GM19467 (cell line): ENCODE results near the gene PMM1.
"Not testable (repeated sequence)": the region's sequence is repeated elsewhere in the genome, so short reads cannot be mapped to it uniquely, and the experiment has no call there.

ENCODE experiments used
- ATAC-seq: cut with Tn5 transposase; IDR thresholded peaks from one replicate; pipeline ENCODE4 v1.9.1; 2021; ENCODE audit warnings: mild to moderate bottlenecking, moderate library complexity; ENCODE audit not compliant: unreplicated experiment

The PMM1 gene

DNA sequence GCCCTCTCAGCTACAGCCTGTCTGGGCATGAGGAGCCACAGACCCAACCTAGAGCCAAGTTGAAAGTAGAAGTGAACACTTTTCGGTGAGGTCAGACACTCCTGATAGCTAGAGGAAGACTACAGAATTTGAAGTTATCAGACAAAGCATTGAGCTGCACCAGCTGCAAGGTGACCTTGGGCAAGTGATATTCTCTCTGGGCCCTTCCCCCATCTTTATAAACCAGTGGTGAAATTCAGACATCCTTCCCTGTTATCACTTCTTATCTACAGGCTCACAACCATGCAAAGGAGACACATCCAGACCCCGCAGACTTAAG lies 8.0 kb upstream of the PMM1 start:
- ATAC-seq = no peak

GRCh38 chr22:41596776-41597634 lies 7.4 kb upstream of the PMM1 start:
- no peak for ATAC-seq

DNA sequence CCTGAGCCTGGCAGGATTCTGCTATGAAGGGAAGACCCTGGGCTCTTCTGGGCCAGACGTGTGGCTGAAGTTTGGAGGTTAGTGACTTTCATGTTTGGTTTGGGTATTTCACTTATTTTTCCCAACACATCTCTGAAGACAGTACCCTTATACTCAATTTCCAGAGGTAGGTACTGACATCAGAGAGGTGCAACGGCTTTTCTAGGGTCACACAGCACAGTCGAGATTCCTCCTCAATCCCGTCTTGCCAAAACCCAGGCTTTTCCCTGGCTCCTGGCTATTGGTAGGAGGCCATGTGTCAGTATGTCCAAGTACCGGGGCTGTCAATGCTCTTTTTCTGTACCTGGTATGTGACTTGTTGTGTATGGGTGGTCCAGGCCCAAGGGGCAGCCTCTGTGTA lies 6.1 kb upstream of the PMM1 start:
- no peak for ATAC-seq

GRCh38 chr22:41593336-41593960 lies 3.8 kb upstream of the PMM1 start:
- not testable (repeated sequence) for ATAC-seq

GRCh38 chr22:41587347-41587723 lies 2.3 kb downstream of the PMM1 start:
- no peak for ATAC-seq

GRCh38 chr22:41585898-41586297 lies 3.7 kb downstream of the PMM1 start:
- no peak for ATAC-seq

DNA sequence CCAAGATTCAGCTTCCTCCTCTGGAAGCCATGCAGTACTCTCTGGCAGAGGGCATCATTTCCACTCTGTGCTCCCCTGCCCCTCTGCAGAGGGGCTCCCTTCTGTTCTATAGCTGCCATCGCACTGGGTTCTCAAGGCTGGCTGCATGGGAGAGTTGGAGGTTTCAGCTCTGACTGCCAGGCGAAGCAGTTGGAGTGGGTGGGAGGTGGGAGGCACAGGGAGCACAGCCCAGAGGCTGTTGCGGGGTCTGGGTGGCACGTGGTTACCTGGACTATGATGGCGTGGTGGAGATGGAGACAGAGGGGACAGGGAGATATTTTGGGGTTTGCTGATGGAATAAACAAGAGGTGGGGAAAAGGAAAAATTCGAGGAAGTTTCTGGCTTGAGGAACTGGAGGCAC lies 4.8 kb downstream of the PMM1 start:
- no peak for ATAC-seq

GRCh38 chr22:41582694-41583093 lies 6.9 kb downstream of the PMM1 start:
- no peak for ATAC-seq

- ATAC-seq = no peak
Measured at GRCh38 chr22:41579997-41580355, 9.7 kb downstream of the PMM1 start.

- no peak for ATAC-seq
Measured at GRCh38 chr22:41579297-41579996, 10.2 kb downstream of the PMM1 start.

DNA sequence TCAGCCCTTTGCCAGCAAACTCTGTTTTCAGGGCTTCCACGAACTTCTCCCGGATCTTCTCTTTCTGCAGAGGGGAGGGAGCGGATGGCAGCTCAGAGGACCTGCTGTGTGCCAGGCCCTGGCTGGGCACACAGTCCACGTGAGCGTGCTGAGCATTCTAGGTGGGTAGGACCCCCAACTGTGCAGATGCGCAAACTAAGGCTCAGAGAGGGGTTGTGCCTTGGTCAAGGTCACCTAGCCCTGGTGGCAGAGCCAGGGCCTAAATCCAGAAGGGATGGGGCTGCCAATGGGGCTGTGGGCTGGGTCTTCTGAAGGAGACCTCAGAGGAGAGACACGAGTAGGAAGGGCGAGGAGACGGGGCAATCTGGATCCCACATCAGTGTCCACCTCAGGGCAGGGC lies 10.8 kb downstream of the PMM1 start:
- ATAC-seq = no peak

GRCh38 chr22:41578114-41578513 lies 11.5 kb downstream of the PMM1 start:
- ATAC-seq = no peak

DNA sequence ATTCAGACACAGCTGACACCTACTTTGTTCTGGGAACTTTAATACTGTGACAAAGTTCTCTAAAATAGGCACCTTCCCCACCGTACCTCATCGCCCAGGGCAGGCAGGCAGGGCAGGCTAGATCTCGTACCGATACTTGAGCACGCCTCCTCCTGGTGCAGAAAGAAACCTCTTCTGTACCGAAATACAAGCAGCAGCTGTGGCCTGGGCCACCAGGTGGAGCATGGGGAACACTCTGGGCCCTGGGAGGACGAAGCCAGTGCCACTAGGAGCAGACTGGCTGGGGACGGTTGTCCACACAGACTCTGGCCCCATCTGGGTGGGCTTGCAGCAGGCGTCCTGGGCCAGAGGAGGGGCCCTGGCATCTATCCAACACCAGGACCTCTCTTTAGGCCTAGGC lies 12.8 kb downstream of the PMM1 start:
- no peak for ATAC-seq

GRCh38 chr22:41575533-41575932 lies 14.1 kb downstream of the PMM1 start:
- ATAC-seq = no peak

- no peak for ATAC-seq
Measured at GRCh38 chr22:41574847-41575381, 14.7 kb downstream of the PMM1 start.

- ATAC-seq = no peak
Measured at GRCh38 chr22:41573677-41574076, 16.0 kb downstream of the PMM1 start.

- not testable (repeated sequence) for ATAC-seq
Measured at GRCh38 chr22:41572305-41572704, 17.3 kb downstream of the PMM1 start.

- no peak for ATAC-seq
Measured at GRCh38 chr22:41571786-41572185, 17.9 kb downstream of the PMM1 start.

- no peak for ATAC-seq
Measured at GRCh38 chr22:41570221-41570620, 19.4 kb downstream of the PMM1 start.

GRCh38 chr22:41568811-41569210 lies 20.8 kb downstream of the PMM1 start:
- no peak for ATAC-seq

DNA sequence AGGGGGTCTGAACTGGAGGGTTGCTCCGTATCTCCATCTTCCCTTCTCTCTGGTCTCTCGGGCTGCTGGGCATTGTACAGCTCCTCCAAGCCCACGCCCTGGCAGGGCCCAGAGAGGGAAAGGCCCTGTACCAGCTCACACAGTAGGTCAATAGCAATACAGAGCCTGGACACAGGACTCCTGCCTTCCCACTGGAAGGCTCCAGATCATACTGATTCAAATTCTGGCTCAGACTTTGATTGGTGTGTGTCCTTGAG lies 22.2 kb downstream of the PMM1 start:
- no peak for ATAC-seq

GRCh38 chr22:41565403-41566054 lies 24.1 kb downstream of the PMM1 start:
- ATAC-seq = no peak
